IMR-90 (cell line): ENCODE measurements around the gene ST14. TPM values are rescaled to one million over a fixed set of nuclear protein-coding genes. Genes with fewer than 3 reads are reported as not detected.

ENCODE experiments used
- ATAC-seq: fragments of 200-7000 bp; cut with Tn5 transposase; 2 replicates; pipeline ENCODE4 v1.9.1; 2020; ENCODE audit warnings: low read depth, mild to moderate bottlenecking, moderate library complexity
- BruUV-seq: library from RNA; stranded (reverse); fragments of 400-500 nt; replicated peaks from 2 replicates; lab custom pipeline; 2021; lab: Mats Ljungman, UMichigan
- CTCF ChIA-PET: fragments of 300-600 bp; formaldehyde crosslinking; extraction: SDS; loops from one replicate; lab custom pipeline; 2021; ENCODE audit warnings: antibody characterized with exemption; lab: Yijun Ruan, JAX
- POLR2A ChIA-PET: fragments of 300-600 bp; sonication (Branson Sonifier 250); formaldehyde crosslinking; loops from one replicate; lab custom pipeline; 2022; ENCODE audit warnings: antibody characterized with exemption; ENCODE audit not compliant: unreplicated experiment; lab: Charles Lee
- DNase-seq: peaks from one replicate; pipeline ENCODE4 v3.0.0; 2013
- H2AFZ ChIP-seq: replicated peaks from 2 replicates; pipeline ENCODE3; 2013; ENCODE audit warnings: low read length, mild to moderate bottlenecking; ENCODE audit not compliant: poor library complexity
- H2AK5ac ChIP-seq: 2 replicates; pipeline ENCODE4 v1.6.1; 2013; ENCODE audit warnings: low read depth, low read length, inconsistent platforms
- H2AK9ac ChIP-seq: replicated peaks from 2 replicates; pipeline ENCODE3; 2013; ENCODE audit warnings: mild to moderate bottlenecking, low read depth, low read length, moderate library complexity; ENCODE audit not compliant: poor library complexity
- H2BK120ac ChIP-seq: 2 replicates; pipeline ENCODE4 v1.6.1; 2013; ENCODE audit warnings: low read depth, low read length, inconsistent platforms
- H2BK15ac ChIP-seq: 3 replicates; pipeline ENCODE4 v1.6.1; 2013; ENCODE audit warnings: low read depth, low read length, inconsistent platforms
- H2BK20ac ChIP-seq: 2 replicates; pipeline ENCODE4 v1.6.1; 2013; ENCODE audit warnings: low read depth, mild to moderate bottlenecking, inconsistent platforms, low read length, moderate library complexity
- H2BK5ac ChIP-seq: 2 replicates; pipeline ENCODE4 v1.6.1; 2013; ENCODE audit warnings: mild to moderate bottlenecking, low read depth, low read length, inconsistent platforms; ENCODE audit not compliant: poor library complexity, severe bottlenecking
- H3K14ac ChIP-seq: replicated peaks from 2 replicates; pipeline ENCODE4 v1.6.1; 2013; ENCODE audit warnings: low read depth, low read length, inconsistent platforms
- H3K18ac ChIP-seq: 2 replicates; pipeline ENCODE4 v1.6.1; 2013; ENCODE audit warnings: low read depth, low read length, control low read depth
- H3K23ac ChIP-seq: 2 replicates; pipeline ENCODE4 v1.6.1; 2013; ENCODE audit warnings: low read depth, low read length, inconsistent platforms
- H3K27ac ChIP-seq: 2 replicates; pipeline ENCODE4 v1.5.1; 2013; ENCODE audit warnings: mild to moderate bottlenecking, control low read depth, low read length; ENCODE audit not compliant: insufficient read depth
- H3K27me3 ChIP-seq: 2 replicates; pipeline ENCODE4 v1.6.1; 2013; ENCODE audit warnings: low read length; ENCODE audit not compliant: control insufficient read depth, insufficient read depth
- H3K36me3 ChIP-seq: 2 replicates; pipeline ENCODE4 v1.6.1; 2013; ENCODE audit warnings: low read length, mixed read lengths; ENCODE audit not compliant: control insufficient read depth, insufficient read depth
- H3K4ac ChIP-seq: 2 replicates; pipeline ENCODE4 v1.6.1; 2013; ENCODE audit warnings: low read depth, low read length, inconsistent platforms
- H3K4me1 ChIP-seq: 2 replicates; pipeline ENCODE4 v1.6.1; 2013; ENCODE audit warnings: low read length, mixed read lengths; ENCODE audit not compliant: control insufficient read depth, insufficient read depth
- H3K4me2 ChIP-seq: 2 replicates; pipeline ENCODE4 v1.6.1; 2013; ENCODE audit warnings: low read depth, mild to moderate bottlenecking, control low read depth, low read length, moderate library complexity
- H3K4me3 ChIP-seq: 2 replicates; pipeline ENCODE4 v1.5.1; 2013; ENCODE audit warnings: low read depth, mild to moderate bottlenecking, control low read depth, low read length, moderate library complexity; ENCODE audit not compliant: insufficient read depth
- H3K56ac ChIP-seq: 2 replicates; pipeline ENCODE4 v1.6.1; 2013; ENCODE audit warnings: low read length, inconsistent platforms; ENCODE audit not compliant: insufficient read depth; ENCODE audit errors: extremely low read depth
- H3K79me1 ChIP-seq, 2 experiments: 2 replicates each; pipeline ENCODE4 v1.6.1; 2013; ENCODE audit warnings: low read length in 2 of 2, inconsistent platforms in 1 of 2, low read depth in 1 of 2
- H3K9ac ChIP-seq: 2 replicates; pipeline ENCODE4 v1.6.1; 2013; ENCODE audit warnings: low read depth, low read length, control low read depth
- H3K9me1 ChIP-seq: 2 replicates; pipeline ENCODE4 v1.6.1; 2013; ENCODE audit warnings: low read length, inconsistent platforms; ENCODE audit not compliant: insufficient read depth
- H3K9me3 ChIP-seq: 2 replicates; pipeline ENCODE4 v1.6.1; 2013; ENCODE audit warnings: low read length; ENCODE audit not compliant: control insufficient read depth, insufficient read depth
- H4K20me1 ChIP-seq: 2 replicates; pipeline ENCODE4 v1.6.1; 2013; ENCODE audit warnings: low read length, inconsistent platforms; ENCODE audit not compliant: insufficient read depth
- H4K5ac ChIP-seq: 2 replicates; pipeline ENCODE4 v1.6.1; 2013; ENCODE audit warnings: mild to moderate bottlenecking, low read depth, low read length, control low read depth
- H4K8ac ChIP-seq, 2 experiments: 2 replicates each; pipeline ENCODE4 v1.6.1; 2013; ENCODE audit warnings: low read depth in 2 of 2, low read length in 2 of 2, control low read depth in 1 of 2, inconsistent platforms in 1 of 2
- H4K91ac ChIP-seq: 2 replicates; pipeline ENCODE4 v1.6.1; 2013; ENCODE audit warnings: low read depth, low read length, inconsistent platforms; ENCODE audit not compliant: insufficient read depth
- BHLHE40 ChIP-seq: fragments of 150-350 bp; IDR thresholded peaks from 2 replicates; pipeline ENCODE4 v1.6.1; 2016; ENCODE audit warnings: mild to moderate bottlenecking, low read depth, low read length
- CEBPB ChIP-seq: IDR thresholded peaks from 2 replicates; pipeline ENCODE4 v1.6.1; 2012; ENCODE audit warnings: low read depth, low read length, improper control_type of control experiment
- CHD1 ChIP-seq: IDR thresholded peaks from 2 replicates; pipeline ENCODE4 v1.6.1; 2012; ENCODE audit warnings: low read depth, low read length, improper control_type of control experiment
- FOS ChIP-seq: fragments of 150-350 bp; IDR thresholded peaks from 2 replicates; pipeline ENCODE4 v1.6.1; 2016; ENCODE audit warnings: low read depth, low read length
- MAFK ChIP-seq: IDR thresholded peaks from 2 replicates; pipeline ENCODE4 v1.6.1; 2012; ENCODE audit warnings: low read depth, low read length, improper control_type of control experiment
- MAZ ChIP-seq: IDR thresholded peaks from 2 replicates; pipeline ENCODE4 v1.6.1; 2012; ENCODE audit warnings: low read depth, mild to moderate bottlenecking, low read length, improper control_type of control experiment, moderate library complexity, borderline replicate concordance
- MXI1 ChIP-seq: IDR thresholded peaks from 2 replicates; pipeline ENCODE4 v1.6.1; 2012; ENCODE audit warnings: low read depth, mild to moderate bottlenecking, low read length, moderate library complexity, borderline replicate concordance
- NFE2L2 ChIP-seq: fragments of 150-350 bp; IDR thresholded peaks from 2 replicates; pipeline ENCODE4 v1.6.1; 2016; ENCODE audit warnings: low read depth, mild to moderate bottlenecking, low read length
- POLR2A ChIP-seq: IDR thresholded peaks from 2 replicates; pipeline ENCODE4 v1.6.1; 2012; ENCODE audit warnings: mild to moderate bottlenecking, low read depth, low read length
- RAD21 ChIP-seq: IDR thresholded peaks from 2 replicates; pipeline ENCODE4 v1.6.1; 2012; ENCODE audit warnings: low read length, improper control_type of control experiment
- RCOR1 ChIP-seq: IDR thresholded peaks from 2 replicates; pipeline ENCODE4 v1.6.1; 2012; ENCODE audit warnings: mild to moderate bottlenecking, low read length, improper control_type of control experiment; ENCODE audit not compliant: insufficient replicate concordance
- RFX5 ChIP-seq: IDR thresholded peaks from 2 replicates; pipeline ENCODE4 v1.8.0; 2012; ENCODE audit warnings: low read depth, mild to moderate bottlenecking, low read length, moderate library complexity
- SMC3 ChIP-seq: fragments of 150-350 bp; IDR thresholded peaks from 2 replicates; pipeline ENCODE4 v1.6.1; 2016; ENCODE audit warnings: low read depth, mild to moderate bottlenecking, antibody characterized with exemption, low read length, moderate library complexity
- WGBS, 2 experiments: methylation state at CpG; one replicate each; pipeline versions ENCODE4 v1.1.5 to v1.1.7; 2013; ENCODE audit warnings: missing lambda C conversion rate in 2 of 2; ENCODE audit not compliant: insufficient read length in 1 of 2; ENCODE audit errors: extremely low coverage in 2 of 2; 5-methylcytosine and 5-hydroxymethylcytosine counted together
- dilution Hi-C: fragments of 300-500 bp; cut with HindIII; formaldehyde crosslinking; loops from one replicate; pipeline ENCODE4 v1.14.3; 2018; ENCODE audit warnings: low sequenced_read_pairs; ENCODE audit not compliant: unreplicated experiment
- in situ Hi-C: fragments of 300-500 bp; cut with MboI; formaldehyde crosslinking; loops from 3 replicates; pipeline ENCODE4 v1.14.3; 2019; ENCODE audit warnings: low sequenced_read_pairs, inconsistent platforms, mixed read lengths
- intact Hi-C: fragments of 100-400 bp; cut with micrococcal nuclease; formaldehyde crosslinking; loops from 2 replicates; pipeline ENCODE4 v1.10.0; 2022
- polyA plus RNA-seq, 3 experiments: library from polyadenylated mRNA; depleted of rRNA; stranded (reverse); fragments of >200 nt; gene quantifications; 2 replicates each; pipeline ENCODE4 v1.2.3, GENCODE V29; 2012; ENCODE audit warnings: low replicate concordance in 1 of 3
- total RNA-seq: library from RNA; depleted of rRNA; stranded (reverse); fragments of >200 nt; gene quantifications from 2 replicates; pipeline ENCODE4 v1.2.3, GENCODE V29; 2012
- TF ChIP-seq, protein P1 (sequence below): fragments of 150-350 bp; IDR thresholded peaks from 2 replicates; pipeline ENCODE4 v1.6.1; 2017; ENCODE audit warnings: mild to moderate bottlenecking, antibody characterized with exemption, low read length, low read depth
- TF ChIP-seq, protein P2 (sequence below): conservative IDR thresholded peaks from 2 replicates; pipeline ENCODE4 v1.5.1; 2012; ENCODE audit warnings: mild to moderate bottlenecking, low read depth, low read length, improper control_type of control experiment
- TF ChIP-seq, protein P3 (sequence below): fragments of 150-350 bp; IDR thresholded peaks from 2 replicates; pipeline ENCODE4 v1.6.1; 2016; ENCODE audit warnings: low read depth, mild to moderate bottlenecking, low read length, moderate library complexity, borderline replicate concordance

The ST14 gene
- total and polyA plus RNA-seq, 2 of the 4 experiments (the other 2 are of a cell fraction), result not detected

DNA sequence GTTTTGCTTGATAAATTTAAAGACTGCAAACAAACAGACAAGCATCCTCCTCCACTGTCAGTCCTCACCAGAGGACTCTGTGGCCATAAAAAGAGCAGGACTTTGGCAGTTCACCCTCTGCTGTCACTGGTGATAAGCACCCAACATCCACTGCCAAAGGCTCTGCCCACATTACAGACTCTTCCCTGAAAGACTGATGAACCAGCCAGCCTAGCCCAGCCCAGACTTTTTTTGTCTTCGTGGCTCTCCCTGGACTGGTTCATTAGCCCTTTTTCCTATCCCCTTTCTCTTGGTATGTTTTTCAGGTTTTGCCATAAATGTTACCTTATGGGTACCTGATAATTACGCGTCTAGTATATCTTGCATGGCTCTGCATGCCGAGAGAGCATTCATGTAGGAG is 15.1 kb downstream of the ST14 start:
- intact Hi-C loops (no loop called here), dilution Hi-C loops (no loop called here), in situ Hi-C loops (no loop called here)
- no peak overlapping the region for H3K4ac ChIP-seq
- no peak overlapping the region for H3K18ac ChIP-seq
- no peak overlapping the region for H4K91ac ChIP-seq
- H3K27me3 ChIP-seq, result peaks cover 8% of the 10 kb centered on the region
- no peaks in the 10 kb centered on the region for H3K9me1 ChIP-seq
- no TSS peak for BruUV-seq
- no peak overlapping the region for H3K27ac ChIP-seq
- no peak for TF ChIP-seq NFE2L2
- TF ChIP-seq POLR2A, result no peak
- no peak for TF ChIP-seq MAZ
- TF ChIP-seq, protein P1, sequence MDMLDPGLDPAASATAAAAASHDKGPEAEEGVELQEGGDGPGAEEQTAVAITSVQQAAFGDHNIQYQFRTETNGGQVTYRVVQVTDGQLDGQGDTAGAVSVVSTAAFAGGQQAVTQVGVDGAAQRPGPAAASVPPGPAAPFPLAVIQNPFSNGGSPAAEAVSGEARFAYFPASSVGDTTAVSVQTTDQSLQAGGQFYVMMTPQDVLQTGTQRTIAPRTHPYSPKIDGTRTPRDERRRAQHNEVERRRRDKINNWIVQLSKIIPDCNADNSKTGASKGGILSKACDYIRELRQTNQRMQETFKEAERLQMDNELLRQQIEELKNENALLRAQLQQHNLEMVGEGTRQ, result no peak
- no peak for TF ChIP-seq RCOR1
- no peak for TF ChIP-seq SMC3
- no peak for TF ChIP-seq FOS
- TF ChIP-seq, protein P2, sequence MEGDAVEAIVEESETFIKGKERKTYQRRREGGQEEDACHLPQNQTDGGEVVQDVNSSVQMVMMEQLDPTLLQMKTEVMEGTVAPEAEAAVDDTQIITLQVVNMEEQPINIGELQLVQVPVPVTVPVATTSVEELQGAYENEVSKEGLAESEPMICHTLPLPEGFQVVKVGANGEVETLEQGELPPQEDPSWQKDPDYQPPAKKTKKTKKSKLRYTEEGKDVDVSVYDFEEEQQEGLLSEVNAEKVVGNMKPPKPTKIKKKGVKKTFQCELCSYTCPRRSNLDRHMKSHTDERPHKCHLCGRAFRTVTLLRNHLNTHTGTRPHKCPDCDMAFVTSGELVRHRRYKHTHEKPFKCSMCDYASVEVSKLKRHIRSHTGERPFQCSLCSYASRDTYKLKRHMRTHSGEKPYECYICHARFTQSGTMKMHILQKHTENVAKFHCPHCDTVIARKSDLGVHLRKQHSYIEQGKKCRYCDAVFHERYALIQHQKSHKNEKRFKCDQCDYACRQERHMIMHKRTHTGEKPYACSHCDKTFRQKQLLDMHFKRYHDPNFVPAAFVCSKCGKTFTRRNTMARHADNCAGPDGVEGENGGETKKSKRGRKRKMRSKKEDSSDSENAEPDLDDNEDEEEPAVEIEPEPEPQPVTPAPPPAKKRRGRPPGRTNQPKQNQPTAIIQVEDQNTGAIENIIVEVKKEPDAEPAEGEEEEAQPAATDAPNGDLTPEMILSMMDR, result no peak
- TF ChIP-seq CEBPB, result no peak
- TF ChIP-seq, protein P3, sequence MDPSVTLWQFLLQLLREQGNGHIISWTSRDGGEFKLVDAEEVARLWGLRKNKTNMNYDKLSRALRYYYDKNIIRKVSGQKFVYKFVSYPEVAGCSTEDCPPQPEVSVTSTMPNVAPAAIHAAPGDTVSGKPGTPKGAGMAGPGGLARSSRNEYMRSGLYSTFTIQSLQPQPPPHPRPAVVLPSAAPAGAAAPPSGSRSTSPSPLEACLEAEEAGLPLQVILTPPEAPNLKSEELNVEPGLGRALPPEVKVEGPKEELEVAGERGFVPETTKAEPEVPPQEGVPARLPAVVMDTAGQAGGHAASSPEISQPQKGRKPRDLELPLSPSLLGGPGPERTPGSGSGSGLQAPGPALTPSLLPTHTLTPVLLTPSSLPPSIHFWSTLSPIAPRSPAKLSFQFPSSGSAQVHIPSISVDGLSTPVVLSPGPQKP, result no peak
- no peak for TF ChIP-seq RFX5
- TF ChIP-seq BHLHE40, result no peak
- TF ChIP-seq MAFK, result no peak
- no peak for TF ChIP-seq MXI1
- no peak for TF ChIP-seq RAD21
- no peak for TF ChIP-seq CHD1
- no peak for ATAC-seq
- H3K79me1 ChIP-seq, result no peaks in the 10 kb centered on the region
- H3K23ac ChIP-seq, result no peak overlapping the region
- no peak overlapping the region for H4K5ac ChIP-seq
- H3K4me3 ChIP-seq, result no peak overlapping the region
- no peaks in the 10 kb centered on the region for H4K20me1 ChIP-seq
- ChIA-PET POLR2A (no interaction called here), CTCF (no interaction called here)
- H4K8ac ChIP-seq, result no peak overlapping the region
- H2AK9ac ChIP-seq, result no peak overlapping the region
- no peak overlapping the region for H2BK5ac ChIP-seq
- H3K36me3 ChIP-seq, result no peaks in the 10 kb centered on the region
- no peak for DNase-seq
- H3K14ac ChIP-seq, result no peak overlapping the region
- WGBS, 2 experiments, result no CpG with 5 or more reads among the region's 4 CpGs
- H2AFZ ChIP-seq, result no peak overlapping the region
- no peak overlapping the region for H2BK15ac ChIP-seq
- H3K56ac ChIP-seq, result no peak overlapping the region
- no peak overlapping the region for H2BK20ac ChIP-seq
- no peak overlapping the region for H3K9ac ChIP-seq
- peaks cover 6% of the 10 kb centered on the region for H3K9me3 ChIP-seq
- H2BK120ac ChIP-seq, result no peak overlapping the region
- no peaks in the 10 kb centered on the region for H3K4me1 ChIP-seq
- H2AK5ac ChIP-seq, result no peak overlapping the region
- no peak overlapping the region for H3K4me2 ChIP-seq
